Hepatic stellate cell (primary cell): ENCODE results near the gene CRTC1.
A peak's percentile ranks its signal among the peaks of the same experiment; 100 is the strongest.
"Not testable (repeated sequence)": the region's sequence is repeated elsewhere in the genome, so short reads cannot be mapped to it uniquely, and the experiment has no call there.

Experiments used
- DNase-seq: peaks from one replicate; pipeline ENCODE4 v3.0.0; 2011; ENCODE audit warnings: low spot score

Gene CRTC1

DNA sequence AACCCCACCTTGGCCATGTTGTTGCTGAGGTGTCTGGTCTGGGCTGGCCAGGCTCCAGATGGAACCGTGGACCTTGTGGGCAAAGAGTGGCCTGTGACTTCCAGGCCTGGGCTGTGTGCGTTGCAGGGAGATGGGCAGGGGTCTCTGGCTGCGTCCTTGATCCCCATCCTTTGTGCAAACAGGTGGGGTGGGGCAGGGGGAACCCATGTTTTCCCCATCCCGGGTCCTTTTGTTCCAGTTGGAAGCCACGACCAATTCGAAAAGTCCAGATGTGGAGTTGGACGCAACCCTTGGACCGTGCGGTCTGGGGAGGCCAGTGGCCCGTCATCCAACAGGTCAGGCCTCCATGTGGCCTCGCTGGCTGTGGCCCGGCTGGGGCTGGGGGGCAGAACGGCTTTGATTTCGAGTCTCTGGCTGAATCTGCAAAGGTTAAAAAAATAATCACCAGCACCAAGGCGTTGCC, 120.7 kb downstream of the CRTC1 start:
- no peak for DNase-seq

DNA sequence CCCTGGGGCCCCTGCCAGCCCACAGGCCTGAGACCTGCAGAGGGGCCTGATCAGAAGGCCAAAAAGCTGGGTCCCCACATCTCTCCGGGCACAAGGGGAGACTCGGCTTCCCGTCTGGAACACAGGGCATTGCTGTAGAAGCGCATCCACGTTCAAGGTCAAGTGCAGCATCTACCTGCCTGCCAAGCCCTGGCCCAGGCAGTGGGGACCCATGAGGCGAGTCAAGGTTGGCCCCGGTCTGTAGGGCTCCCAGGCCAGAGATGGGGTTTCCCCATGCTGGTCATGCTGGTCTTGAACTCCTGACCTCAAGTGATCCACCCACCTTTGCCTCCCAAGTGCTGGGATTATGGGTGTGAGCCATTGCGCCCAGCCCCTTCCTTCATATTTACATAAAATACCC, 121.2 kb downstream of the CRTC1 start:
- no peak for DNase-seq

DNA sequence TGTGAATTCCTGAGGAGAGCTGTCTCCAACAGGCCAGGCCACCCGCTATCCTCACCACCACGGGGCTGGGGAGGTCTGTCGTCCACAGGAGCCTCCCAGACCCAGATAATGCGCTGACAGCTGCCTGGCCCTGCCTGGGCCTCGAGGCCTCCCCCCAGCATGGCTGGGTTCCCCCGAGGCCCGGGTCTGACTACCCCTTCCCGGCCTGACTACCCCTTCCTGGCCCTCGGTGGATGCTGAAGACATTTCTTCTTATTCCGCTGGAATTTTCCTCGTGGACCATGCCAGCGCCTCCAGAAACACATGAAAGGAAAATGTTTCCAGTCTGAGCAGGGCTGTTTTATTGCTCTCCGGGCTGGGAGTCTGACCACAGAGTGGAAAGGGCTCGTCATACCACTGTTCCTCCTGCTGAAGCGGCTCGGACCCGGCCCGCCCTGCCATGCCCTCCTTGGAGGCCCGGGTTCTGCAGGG, 124.4 kb downstream of the CRTC1 start:
- DNase-seq: no peak

DNA sequence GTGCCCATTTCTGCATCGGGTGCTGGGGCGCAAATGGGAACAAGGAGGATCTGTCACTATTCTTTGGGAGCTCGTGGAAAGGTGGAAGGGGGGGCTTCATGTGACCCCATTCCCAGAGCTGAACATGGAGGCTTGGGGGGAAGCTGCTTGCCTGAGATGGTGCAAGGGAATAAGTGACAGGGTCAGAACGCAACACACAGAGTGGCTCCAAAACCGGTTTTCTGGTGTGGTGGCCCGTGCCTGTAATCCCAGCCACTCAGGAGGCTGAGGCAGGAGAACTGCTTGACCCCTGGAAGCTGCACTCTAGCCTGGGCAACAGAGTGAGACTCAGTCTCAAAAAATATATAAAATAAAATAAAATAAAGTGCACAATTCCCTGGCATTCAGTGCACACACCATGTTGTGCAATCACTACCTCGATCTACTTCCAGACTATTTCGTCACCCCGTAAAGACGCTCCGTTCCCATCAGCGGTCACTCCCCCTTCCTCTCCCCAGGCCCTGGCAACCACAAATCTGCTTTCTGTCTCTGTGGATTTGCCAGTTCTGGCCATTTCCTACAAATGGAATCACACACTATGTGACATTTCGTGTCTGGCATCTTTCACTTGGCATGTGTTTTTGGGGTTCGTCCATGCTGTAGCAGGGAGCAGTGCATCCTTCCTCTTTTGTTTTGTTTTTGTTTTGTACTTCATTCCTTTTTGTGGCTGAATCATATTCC, 125.8 kb downstream of the CRTC1 start:
- DNase-seq: peak; percentile 63

DNA sequence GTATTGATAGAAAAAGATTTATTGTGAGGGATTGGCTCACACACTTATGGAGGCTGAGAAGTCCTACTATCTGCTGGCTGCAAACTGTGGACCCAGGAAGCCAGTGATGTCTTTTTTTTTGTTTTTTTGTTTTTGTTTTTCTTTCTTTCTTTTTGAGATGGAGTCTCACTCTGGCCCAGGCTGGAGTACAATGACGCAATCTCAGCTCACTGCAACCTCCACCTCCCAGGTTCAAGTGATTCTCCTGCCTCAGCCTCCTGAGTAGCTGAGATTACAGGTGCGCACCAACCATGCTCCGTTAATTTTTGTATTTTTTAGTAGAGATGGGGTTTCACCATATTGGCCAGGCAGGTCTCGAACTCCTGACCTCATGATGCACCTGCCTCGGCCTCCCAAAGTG, 128.2 kb downstream of the CRTC1 start:
- not testable (repeated sequence) for DNase-seq

DNA sequence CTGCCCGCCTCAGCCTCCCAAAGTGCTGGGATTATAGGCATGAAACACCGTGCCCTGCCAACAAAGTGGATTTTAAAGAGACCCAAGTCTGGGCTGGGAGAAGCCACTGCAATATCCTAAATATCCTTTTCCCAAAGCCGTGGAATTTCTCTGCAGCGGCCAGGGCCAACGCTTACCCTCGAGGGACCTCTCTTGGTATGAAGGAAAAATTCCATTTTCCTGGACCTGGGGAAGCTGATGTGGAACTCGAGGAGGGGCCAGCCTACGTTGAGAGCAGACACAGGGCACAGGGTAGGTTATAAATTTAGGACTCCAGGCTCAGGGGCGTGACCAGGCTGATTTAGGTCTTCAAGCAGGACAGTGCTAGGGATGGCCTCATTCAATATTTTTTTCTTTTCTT, 130.6 kb downstream of the CRTC1 start:
- no peak for DNase-seq

DNA sequence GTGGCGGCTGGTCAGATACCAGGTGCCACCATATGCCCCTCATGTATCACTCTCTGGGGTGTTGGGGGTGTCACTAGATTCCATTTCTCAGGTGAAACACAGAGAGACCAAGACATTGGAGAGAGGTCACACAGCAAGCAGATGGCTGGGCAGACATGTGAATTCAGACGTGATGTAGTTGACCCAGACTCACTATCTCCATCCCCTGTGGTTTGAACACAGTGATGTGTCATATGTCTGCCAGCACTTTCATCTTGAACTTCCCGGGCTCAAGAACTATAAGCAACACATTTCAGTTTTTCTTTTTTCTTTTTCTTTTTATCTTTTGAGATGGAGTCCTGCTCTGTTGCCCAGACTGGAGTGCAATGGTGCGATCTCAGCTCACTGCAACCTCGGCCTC, 132.2 kb downstream of the CRTC1 start:
- no peak for DNase-seq

DNA sequence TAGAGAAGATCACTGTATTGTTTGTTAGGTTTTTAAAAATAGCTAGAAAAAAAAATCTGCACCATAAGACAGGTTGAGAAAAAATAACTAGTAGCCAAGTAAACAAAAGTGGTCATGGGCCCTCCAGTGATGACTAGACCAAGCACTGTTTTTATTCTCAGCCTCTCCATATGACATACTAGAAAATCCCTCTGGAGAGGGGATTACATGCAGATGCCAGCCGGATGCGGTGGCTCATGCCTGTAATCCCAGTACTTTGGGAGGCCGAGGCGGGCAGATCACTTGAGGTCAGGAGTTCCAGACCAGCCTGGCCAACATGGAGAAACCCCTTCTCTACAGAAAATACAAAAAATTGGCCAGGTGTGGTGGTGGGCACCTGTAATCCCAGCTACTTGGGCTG, 133.2 kb downstream of the CRTC1 start:
- DNase-seq: not testable (repeated sequence)

DNA sequence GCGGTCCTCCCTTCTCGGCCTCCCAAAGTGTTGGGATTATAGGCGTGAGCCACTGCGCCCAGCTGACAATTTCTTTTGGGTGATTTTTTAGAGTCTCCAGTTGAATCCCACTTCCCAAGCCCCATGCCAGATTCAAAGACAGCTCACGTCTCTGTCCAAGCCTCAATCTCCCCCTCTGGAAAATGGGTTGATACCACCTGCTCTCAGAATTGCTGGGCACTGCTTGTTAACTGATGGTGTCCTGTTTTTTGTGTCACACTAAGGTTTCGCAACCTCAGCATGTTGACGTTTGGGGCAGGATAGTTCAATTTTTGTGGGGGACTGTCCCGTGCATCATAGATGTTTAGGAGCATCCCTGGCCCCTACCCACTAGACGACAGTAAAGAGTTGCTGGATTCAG, 134.1 kb downstream of the CRTC1 start:
- DNase-seq: no peak

DNA sequence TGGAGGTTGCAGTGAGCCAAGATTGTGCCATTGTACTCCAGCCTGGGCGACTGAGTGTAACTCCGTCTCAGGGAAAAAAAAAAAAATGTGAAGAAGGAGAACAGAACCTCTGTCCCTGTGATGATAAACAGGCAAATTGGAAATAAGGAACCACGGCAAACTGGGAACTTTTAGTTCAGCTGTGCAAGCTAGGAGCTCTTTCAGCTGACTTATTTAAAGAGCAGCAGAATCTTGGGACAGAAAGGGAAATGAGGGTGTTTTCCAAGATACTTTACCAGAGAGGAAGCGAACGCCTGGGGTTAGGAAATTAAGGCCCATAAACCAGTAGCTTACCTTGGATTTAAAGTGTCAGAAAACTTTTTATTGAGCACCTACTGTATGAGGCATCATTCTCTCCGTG, 145.3 kb downstream of the CRTC1 start:
- no peak for DNase-seq

DNA sequence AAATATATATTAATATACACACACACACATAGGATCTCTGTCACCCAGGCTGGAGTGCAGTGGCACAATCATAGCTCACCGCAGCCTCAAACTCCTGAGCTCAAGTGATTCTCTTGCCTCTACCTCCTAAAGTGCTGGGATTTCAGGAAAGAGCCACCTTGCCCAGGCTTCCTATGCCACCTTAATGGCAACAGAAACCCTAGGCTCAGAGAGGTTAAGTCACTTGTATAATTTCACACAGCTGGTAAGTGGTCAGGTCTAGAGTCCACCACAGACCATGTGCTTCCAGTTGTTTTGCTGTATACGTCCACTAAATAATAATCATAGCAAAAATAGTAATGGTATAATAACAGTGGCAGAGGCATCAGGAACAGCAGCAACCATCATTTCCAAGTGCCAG, 147.0 kb downstream of the CRTC1 start:
- no peak for DNase-seq

DNA sequence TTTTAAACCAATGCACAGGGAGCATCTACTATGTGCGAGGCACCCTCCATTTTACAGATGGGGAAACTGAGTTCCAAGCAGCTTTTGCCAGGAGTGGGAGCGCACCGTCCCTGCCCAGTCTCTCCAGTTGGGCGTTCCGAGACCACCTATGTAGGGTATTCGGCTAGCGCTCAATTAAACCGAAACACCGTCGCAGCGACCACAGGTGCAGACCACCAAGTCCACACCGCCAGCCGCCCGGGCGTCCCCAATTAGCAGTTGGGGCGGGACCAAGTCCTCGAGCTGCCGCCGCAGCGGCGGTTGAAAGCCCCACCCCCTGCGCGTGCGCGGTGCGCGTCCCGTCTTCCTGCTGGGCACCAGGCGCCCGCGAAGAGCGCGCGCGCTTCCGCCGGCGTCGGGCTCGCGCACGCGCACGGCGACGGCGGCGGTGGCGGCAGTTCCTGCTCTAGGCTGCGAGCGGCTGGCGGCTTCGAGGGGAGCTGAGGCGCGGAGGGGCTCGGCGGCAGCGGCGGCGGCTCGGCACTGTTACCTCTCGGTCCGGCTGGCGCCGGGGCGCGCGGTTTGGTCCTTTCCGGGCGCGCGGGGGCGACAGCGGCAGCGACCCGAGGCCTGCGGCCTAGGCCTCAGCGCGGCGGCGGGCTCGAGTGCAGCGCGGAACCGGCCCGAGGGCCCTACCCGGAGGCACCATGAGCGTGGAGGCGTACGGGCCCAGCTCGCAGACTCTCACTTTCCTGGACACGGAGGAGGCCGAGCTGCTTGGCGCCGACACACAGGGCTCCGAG, 148.2 kb downstream of the CRTC1 start, which contains the start of gene UPF1:
Gene UPF1 (plus strand): TSS at position 436 of the 782 bp plus-strand sequence. CDS start 251 bp downstream, at position 687.
- DNase-seq: peak; percentile 96
